LNCAP (cell line): Measurements from ENCODE around the gene PNCK.

Source experiments
- CTCF ChIP-seq: fragments of 450-650 bp; IDR thresholded peaks from 2 replicates; pipeline ENCODE4 v1.5.1; 2017; ENCODE audit warnings: mild to moderate bottlenecking

Gene PNCK

DNA sequence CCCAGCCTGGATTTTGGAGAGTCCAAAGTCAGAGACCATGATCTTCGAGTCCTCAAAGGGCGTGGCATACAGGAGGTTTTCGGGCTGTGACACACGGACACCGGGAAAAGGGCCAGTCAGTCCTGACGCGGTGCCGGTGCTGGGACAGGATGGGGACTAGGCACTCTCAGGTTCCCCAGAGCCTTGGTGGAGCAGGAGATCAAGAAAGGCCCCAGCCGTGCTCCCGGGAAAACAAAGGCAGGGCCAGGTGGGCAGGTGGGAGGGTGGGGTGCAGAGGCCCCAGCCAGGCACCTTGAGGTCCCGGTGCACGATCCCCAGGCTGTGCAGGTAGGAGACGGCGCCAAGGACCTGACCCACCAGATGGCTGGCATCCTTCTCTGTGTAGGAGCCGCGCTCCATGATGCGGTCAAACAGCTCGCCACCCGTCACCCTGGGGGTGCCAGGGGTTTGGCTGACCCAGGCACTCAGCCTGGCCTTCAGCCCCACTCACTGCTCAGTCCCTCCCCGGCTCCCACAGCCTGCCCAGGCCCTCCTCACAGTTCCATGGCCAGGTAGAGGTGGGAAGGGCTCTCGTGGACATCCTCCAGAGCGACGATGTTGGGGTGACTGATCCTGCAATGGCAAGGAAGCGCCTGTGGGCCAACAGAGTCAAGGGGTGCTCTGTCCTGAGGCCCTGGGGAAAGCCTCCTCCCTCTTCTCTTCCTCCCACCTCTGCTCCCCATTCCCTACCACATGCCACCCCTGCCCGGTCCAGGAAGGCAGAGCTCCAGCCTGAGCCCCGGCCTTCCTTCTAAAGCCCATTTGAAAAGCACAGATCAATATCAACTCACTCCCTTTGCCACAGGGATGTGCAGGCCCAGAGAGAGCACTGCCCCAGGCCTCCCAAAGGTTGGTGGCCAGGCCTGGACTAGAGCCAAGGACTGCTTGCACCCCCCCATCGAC lies 1.8 kb downstream of the PNCK start:
- no peak for TF ChIP-seq CTCF

GRCh38 chrX:153670748-153671588 lies 2.6 kb downstream of the PNCK start:
- TF ChIP-seq CTCF: no peak

- TF ChIP-seq CTCF: no peak
Measured at GRCh38 chrX:153669901-153670731, 3.5 kb downstream of the PNCK start.

- TF ChIP-seq CTCF: peak; percentile 87
Measured at GRCh38 chrX:153669174-153669890, 4.3 kb downstream of the PNCK start.

DNA sequence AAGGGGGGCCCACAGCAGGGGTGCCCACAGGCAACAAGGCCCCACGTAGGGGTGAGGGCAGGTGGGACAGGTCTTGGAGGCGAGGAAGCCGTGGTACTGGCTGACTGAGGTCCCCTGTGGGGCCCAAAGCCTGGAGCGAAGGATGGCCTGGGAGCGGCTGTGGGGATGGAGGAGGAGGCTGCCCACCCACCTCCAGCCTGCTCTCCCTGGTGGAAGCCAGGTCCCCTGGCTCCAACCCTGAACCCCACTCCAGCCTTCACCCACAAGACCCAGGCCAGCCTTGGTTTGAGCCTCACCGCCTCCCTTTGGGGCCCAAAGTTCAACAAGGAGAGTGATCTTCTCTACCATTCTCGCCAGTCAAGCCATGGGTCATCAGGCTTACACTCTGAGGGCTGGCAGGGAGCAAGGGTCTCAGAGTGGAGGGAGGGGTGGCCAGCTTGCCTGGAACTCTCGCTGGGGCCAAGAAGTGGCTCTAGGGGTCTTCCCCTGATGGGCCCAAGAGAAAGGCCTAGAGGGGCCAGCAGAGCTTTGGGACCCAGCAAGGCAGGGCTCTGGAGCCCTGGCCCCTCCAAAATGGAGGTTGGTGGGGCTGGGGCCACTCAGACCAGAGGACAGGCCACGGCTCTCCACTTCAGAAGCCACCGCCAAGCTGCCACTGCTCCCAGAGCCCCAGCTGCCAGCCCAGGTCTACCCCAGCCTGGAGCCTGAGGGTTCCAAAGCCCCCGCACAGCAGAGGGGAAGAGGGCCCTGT lies 5.0 kb downstream of the PNCK start:
- TF ChIP-seq CTCF: no peak

- peak; percentile 67 for TF ChIP-seq CTCF
Measured at GRCh38 chrX:153667956-153668396, 5.6 kb downstream of the PNCK start.
